GM19463 (cell line): ENCODE measurements around the gene BORCS5.

Source experiments
- ATAC-seq: cut with Tn5 transposase; IDR thresholded peaks from one replicate; pipeline ENCODE4 v1.9.1; 2021; ENCODE audit warnings: mild to moderate bottlenecking, moderate library complexity; ENCODE audit not compliant: unreplicated experiment

BORCS5 gene

GRCh38 chr12:12427568-12427967 lies 70.7 kb downstream of the BORCS5 start:
- no peak for ATAC-seq

DNA sequence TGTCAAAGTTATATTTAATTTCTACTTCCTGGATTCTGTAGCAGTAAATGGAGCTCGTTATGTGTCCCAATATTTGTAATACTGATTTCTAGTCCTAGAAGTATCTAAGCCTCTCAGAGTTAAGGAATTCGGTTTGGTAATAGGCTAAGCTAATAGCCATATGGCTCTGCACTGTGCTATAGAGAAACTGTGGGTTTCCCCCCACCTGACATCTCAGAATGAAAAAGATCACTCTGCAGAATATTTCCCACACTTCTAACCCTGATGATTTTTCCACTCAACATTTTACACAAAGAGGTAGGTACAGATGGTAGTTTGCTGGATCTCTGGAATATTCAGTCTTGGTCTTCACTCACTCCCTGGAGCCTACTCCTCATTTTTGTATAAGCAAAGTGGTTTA lies 71.2 kb downstream of the BORCS5 start:
- ATAC-seq = no peak

- no peak for ATAC-seq
These were observed 72.2 kb downstream of the BORCS5 start for GRCh38 chr12:12428961-12429657.

DNA sequence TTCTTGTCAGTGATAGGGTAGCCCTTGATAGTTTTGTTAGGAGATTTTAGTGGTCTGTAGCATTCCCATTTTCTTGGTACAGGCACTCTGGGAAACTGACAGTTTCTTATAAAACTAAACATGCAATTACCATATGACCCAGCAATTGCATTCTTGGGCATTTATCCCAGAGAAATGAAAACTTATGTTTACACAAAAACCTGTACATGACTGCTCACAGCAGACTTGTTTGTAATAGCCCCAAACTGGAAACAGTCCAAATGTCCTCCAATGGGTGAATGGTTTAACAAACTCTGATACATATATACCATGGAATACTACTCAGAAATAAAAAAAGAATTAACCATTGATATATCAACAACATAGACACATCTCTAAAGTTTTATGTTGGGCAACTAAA lies 75.5 kb downstream of the BORCS5 start:
- no peak for ATAC-seq

- ATAC-seq = no peak
These were observed 76.4 kb downstream of the BORCS5 start for GRCh38 chr12:12433203-12433731.

GRCh38 chr12:12436831-12437345 lies 80.0 kb downstream of the BORCS5 start:
- no peak for ATAC-seq

- no peak for ATAC-seq
These were observed 82.8 kb downstream of the BORCS5 start for GRCh38 chr12:12439636-12440035.

DNA sequence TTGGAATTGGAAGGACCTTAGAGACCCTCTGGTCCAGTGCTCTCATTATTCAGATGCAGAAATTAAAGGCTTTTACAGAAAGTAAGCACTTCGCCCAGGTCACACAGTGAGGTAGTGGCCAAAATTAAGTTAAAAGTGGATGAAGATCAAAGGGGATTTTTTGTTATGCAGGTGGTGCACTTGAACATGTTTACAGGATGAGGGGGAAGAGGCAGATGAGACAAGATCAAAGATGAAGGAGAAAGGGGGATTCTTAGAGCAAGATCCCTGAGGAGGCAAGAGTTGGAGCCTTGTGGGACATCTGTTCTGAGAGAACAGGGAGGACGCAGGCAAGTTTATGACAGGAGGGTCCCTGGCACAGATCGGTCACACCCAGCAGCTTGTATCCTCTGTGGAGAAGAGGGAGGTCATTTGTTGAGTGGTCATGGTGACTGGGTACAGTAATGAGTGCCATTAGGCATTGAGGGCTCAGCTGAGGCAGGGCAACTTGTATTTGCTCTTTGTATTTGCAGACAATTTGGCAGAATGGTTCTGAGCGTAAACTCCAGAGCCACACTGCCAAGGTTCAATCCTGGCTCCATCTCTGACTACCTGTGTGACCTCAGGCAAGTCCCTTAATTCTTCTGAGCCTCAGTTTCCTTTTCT lies 84.0 kb downstream of the BORCS5 start:
- no peak for ATAC-seq

GRCh38 chr12:12441429-12441807 lies 84.5 kb downstream of the BORCS5 start:
- ATAC-seq = no peak

- peak; percentile 45 for ATAC-seq
These were observed 85.1 kb downstream of the BORCS5 start for GRCh38 chr12:12441843-12442461.

- ATAC-seq = no peak
These were observed 85.7 kb downstream of the BORCS5 start for GRCh38 chr12:12442548-12443071.

- ATAC-seq = no peak
These were observed 86.6 kb downstream of the BORCS5 start for GRCh38 chr12:12443431-12443878.

- no peak for ATAC-seq
These were observed 88.4 kb downstream of the BORCS5 start for GRCh38 chr12:12445165-12445881.

GRCh38 chr12:12445882-12446181 lies 89.0 kb downstream of the BORCS5 start:
- no peak for ATAC-seq

- ATAC-seq = no peak
These were observed 89.9 kb downstream of the BORCS5 start for GRCh38 chr12:12446786-12447185.

GRCh38 chr12:12447236-12447635 lies 90.4 kb downstream of the BORCS5 start:
- ATAC-seq = no peak

GRCh38 chr12:12447837-12448236 lies 91.0 kb downstream of the BORCS5 start:
- no peak for ATAC-seq

DNA sequence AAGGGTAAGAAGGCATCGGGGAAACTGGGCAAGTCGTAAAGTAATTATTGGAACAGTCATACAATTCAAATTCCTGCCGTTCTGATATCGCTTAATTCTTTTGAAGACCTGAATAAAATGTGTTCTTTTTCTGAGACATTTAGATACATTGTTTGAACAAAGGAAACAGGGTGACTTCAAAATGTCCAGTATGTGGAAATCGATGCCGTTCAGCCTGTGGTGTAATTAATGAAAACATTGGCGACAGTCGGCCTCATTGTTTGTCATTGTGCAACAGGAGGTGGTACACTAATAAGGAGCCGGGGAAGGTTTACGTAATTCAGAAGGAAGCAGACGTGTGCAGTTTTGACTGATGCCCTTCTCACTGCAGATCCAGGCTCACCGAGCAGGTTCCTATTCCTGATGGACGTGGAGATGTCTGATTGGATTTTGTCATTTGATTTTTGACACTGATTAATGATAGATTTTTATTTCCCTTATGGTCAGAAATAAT lies 92.7 kb downstream of the BORCS5 start:
- no peak for ATAC-seq

GRCh38 chr12:12450043-12450471 lies 93.2 kb downstream of the BORCS5 start:
- no peak for ATAC-seq

DNA sequence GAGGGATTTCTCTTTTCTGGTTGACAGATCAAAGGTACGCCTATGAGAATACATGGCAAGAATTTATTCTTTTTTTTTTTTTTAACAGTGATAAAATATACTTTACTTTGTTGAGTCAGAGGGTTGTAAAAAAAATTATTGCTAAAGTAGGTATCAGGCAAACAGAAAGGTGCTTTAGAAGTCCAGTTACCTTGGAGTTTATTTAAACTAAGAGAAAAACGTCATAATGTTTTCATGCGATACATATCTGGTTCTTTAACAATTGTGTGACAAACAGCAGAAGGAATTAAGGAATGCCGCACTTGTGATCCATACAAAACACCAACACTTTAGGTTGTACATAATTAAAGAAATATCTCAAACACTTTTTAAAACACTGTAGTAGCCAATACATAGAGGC lies 94.2 kb downstream of the BORCS5 start:
- ATAC-seq = no peak
